Astrocyte (in vitro differentiated cells and primary cell): ENCODE data around the gene IFI44L. TPM values are rescaled to one million over a fixed set of nuclear protein-coding genes. Genes with fewer than 3 reads are reported as not detected.

ENCODE experiments used
- DNase-seq: peaks from one replicate; pipeline ENCODE4 v3.0.0-alpha.2; 2010; ENCODE audit warnings: low read depth
- FAIRE-seq: peaks from 2 replicates; lab custom pipeline; 2011; peaks lifted over from hg19 to GRCh38; lab: Jason Lieb, UNC
- H2AFZ ChIP-seq: 2 replicates; pipeline ENCODE4 v1.6.0; 2012; ENCODE audit warnings: low read depth, low read length, inconsistent platforms
- H3K27ac ChIP-seq: 2 replicates; pipeline ENCODE4 v1.5.1; 2011; ENCODE audit warnings: low read depth, low read length, inconsistent platforms
- H3K27me3 ChIP-seq: 2 replicates; pipeline ENCODE4 v1.6.0; 2011; ENCODE audit warnings: low read length, inconsistent platforms; ENCODE audit not compliant: insufficient read depth
- H3K36me3 ChIP-seq: 2 replicates; pipeline ENCODE4 v1.5.1; 2011; ENCODE audit warnings: low read length, inconsistent platforms; ENCODE audit not compliant: insufficient read depth
- H3K4me1 ChIP-seq: 2 replicates; pipeline ENCODE4 v1.5.1; 2011; ENCODE audit warnings: low read length, inconsistent platforms; ENCODE audit not compliant: insufficient read depth
- H3K4me2 ChIP-seq: 2 replicates; pipeline ENCODE4 v1.6.0; 2012; ENCODE audit warnings: low read length, inconsistent platforms
- H3K4me3 ChIP-seq: 2 replicates; pipeline ENCODE4 v1.5.1; 2011; ENCODE audit warnings: low read depth, mild to moderate bottlenecking, low read length, inconsistent platforms; ENCODE audit not compliant: insufficient read depth
- H3K79me2 ChIP-seq: 2 replicates; pipeline ENCODE4 v1.6.0; 2012; ENCODE audit warnings: mild to moderate bottlenecking, low read length, inconsistent platforms; ENCODE audit not compliant: insufficient read depth
- H3K9ac ChIP-seq: 2 replicates; pipeline ENCODE4 v1.6.0; 2012; ENCODE audit warnings: mild to moderate bottlenecking, low read length, inconsistent platforms
- H3K9me3 ChIP-seq: 2 replicates; pipeline ENCODE4 v1.5.1; 2012; ENCODE audit warnings: low read depth, mild to moderate bottlenecking, low read length, inconsistent platforms; ENCODE audit not compliant: insufficient read depth
- H4K20me1 ChIP-seq: 2 replicates; pipeline ENCODE4 v1.6.0; 2012; ENCODE audit warnings: low read length, inconsistent platforms; ENCODE audit not compliant: insufficient read depth
- H3K27ac Mint-ChIP-seq: one replicate; pipeline ENCODE4 v1.8.0; 2021; ENCODE audit warnings: mild to moderate bottlenecking, mixed read lengths; ENCODE audit not compliant: unreplicated experiment
- H3K27me3 Mint-ChIP-seq: one replicate; pipeline ENCODE4 v1.8.0; 2021; ENCODE audit warnings: low read depth, mixed read lengths; ENCODE audit not compliant: unreplicated experiment
- H3K36me3 Mint-ChIP-seq: one replicate; pipeline ENCODE4 v1.8.0; 2021; ENCODE audit warnings: low read depth, mixed read lengths; ENCODE audit not compliant: unreplicated experiment
- H3K4me1 Mint-ChIP-seq: one replicate; pipeline ENCODE4 v1.8.0; 2021; ENCODE audit warnings: low read depth, mixed read lengths; ENCODE audit not compliant: unreplicated experiment
- H3K4me3 Mint-ChIP-seq: one replicate; pipeline ENCODE4 v1.8.0; 2021; ENCODE audit warnings: mild to moderate bottlenecking, moderate library complexity, mixed read lengths; ENCODE audit not compliant: unreplicated experiment
- H3K9me3 Mint-ChIP-seq: one replicate; pipeline ENCODE4 v1.8.0; 2021; ENCODE audit warnings: mild to moderate bottlenecking, mixed read lengths; ENCODE audit not compliant: unreplicated experiment
- EZH2 ChIP-seq: IDR thresholded peaks from 2 replicates; pipeline ENCODE4 v1.6.1; 2012; ENCODE audit warnings: mild to moderate bottlenecking, low read length, inconsistent platforms; ENCODE audit not compliant: insufficient read depth
- total RNA-seq: library from RNA; stranded (reverse); gene quantifications from 2 replicates; pipeline ENCODE4 v1.2.1, GENCODE V29; 2021
- TF ChIP-seq, protein P1 (sequence below): IDR thresholded peaks from 2 replicates; pipeline ENCODE4 v1.5.1; 2011; ENCODE audit warnings: low read depth, mild to moderate bottlenecking, inconsistent platforms, low read length, moderate library complexity; ENCODE audit not compliant: insufficient read depth

The IFI44L gene
- total RNA-seq, 1 donor from 2014 or later, result 184 TPM

DNA sequence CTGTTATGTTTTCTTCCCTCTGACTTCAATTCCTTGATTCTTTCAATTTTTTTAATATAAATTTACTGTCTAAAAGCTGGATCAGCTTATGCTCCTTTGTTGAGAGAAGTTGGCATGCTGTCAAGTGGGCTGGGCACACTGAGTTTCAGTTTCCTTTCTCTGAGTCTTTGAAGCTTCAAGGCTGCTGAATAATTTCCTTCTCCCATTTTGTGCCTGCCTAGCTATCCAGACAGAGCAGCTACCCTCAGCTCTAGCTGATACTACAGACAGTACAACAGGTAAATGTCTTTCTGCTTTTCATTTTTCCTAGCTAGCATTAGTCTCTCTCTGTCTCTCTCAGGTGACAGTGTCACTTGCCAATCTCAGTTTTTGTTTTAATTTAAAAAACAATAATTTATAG lies 29.4 kb downstream of the IFI44L start, which contains the start of gene IFI44:
IFI44 (plus strand) TSS at position 204 of the 400 bp plus-strand sequence. CDS start 365 bp downstream, outside the sequence.
- H3K27me3 ChIP-seq, result no peaks in the 10 kb centered on the region
- H4K20me1 ChIP-seq, result no peaks in the 10 kb centered on the region
- Mint-ChIP-seq H3K27me3 (no peaks in the 10 kb centered on the region), H3K27ac (peak within 1 kb of the TSS; percentile 91), H3K4me3 (peak within 1 kb of the TSS; percentile 88), H3K4me1 (peaks cover 11% of the 10 kb centered on the region), H3K36me3 (peaks cover 32% of the 10 kb centered on the region), H3K9me3 (peaks cover 3% of the 10 kb centered on the region)
- peak; percentile 69 for DNase-seq
- H3K27ac ChIP-seq, result no peak within 1 kb of the TSS
- H3K36me3 ChIP-seq, result no peaks in the 10 kb centered on the region
- TF ChIP-seq EZH2, result no peak
- TF ChIP-seq, protein P1, sequence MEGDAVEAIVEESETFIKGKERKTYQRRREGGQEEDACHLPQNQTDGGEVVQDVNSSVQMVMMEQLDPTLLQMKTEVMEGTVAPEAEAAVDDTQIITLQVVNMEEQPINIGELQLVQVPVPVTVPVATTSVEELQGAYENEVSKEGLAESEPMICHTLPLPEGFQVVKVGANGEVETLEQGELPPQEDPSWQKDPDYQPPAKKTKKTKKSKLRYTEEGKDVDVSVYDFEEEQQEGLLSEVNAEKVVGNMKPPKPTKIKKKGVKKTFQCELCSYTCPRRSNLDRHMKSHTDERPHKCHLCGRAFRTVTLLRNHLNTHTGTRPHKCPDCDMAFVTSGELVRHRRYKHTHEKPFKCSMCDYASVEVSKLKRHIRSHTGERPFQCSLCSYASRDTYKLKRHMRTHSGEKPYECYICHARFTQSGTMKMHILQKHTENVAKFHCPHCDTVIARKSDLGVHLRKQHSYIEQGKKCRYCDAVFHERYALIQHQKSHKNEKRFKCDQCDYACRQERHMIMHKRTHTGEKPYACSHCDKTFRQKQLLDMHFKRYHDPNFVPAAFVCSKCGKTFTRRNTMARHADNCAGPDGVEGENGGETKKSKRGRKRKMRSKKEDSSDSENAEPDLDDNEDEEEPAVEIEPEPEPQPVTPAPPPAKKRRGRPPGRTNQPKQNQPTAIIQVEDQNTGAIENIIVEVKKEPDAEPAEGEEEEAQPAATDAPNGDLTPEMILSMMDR, result no peak
- peak within 1 kb of the TSS; percentile 71 for H3K4me2 ChIP-seq
- peak within 1 kb of the TSS; percentile 68 for H2AFZ ChIP-seq
- peak within 1 kb of the TSS; percentile 57 for H3K9ac ChIP-seq
- FAIRE-seq, result peak; percentile 71
- H3K79me2 ChIP-seq, result no peaks in the 10 kb centered on the region
- H3K9me3 ChIP-seq, result peaks cover 2% of the 10 kb centered on the region
- H3K4me1 ChIP-seq, result no peaks in the 10 kb centered on the region
- H3K4me3 ChIP-seq, result peak within 1 kb of the TSS; percentile 46

DNA sequence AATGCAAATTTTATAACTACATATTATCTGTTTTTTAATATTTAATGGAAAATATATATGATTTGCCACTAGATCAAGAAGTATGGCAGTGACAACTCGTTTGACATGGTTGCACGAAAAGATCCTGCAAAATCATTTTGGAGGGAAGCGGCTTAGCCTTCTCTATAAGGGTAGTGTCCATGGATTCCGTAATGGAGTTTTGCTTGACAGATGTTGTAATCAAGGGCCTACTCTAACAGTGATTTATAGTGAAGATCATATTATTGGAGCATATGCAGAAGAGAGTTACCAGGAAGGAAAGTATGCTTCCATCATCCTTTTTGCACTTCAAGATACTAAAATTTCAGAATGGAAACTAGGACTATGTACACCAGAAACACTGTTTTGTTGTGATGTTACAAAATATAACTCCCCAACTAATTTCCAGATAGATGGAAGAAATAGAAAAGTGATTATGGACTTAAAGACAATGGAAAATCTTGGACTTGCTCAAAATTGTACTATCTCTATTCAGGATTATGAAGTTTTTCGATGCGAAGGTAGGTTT lies 29.9 kb downstream of the IFI44L start:
- Histone ChIP-seq H3K4me1 (no peaks in the 10 kb centered on the region), H3K27ac (no peak overlapping the region), H2AFZ (peak overlapping the region; percentile 52), H3K4me3 (peak overlapping the region; percentile 46), H3K9me3 (peaks cover 2% of the 10 kb centered on the region), H3K27me3 (no peaks in the 10 kb centered on the region), H4K20me1 (no peaks in the 10 kb centered on the region), H3K4me2 (peak overlapping the region; percentile 71), H3K9ac (peak overlapping the region; percentile 24), H3K36me3 (no peaks in the 10 kb centered on the region), H3K79me2 (no peaks in the 10 kb centered on the region)
- FAIRE-seq, result peak; percentile 9
- H3K27me3 Mint-ChIP-seq, result no peaks in the 10 kb centered on the region
- peak overlapping the region; percentile 16 for H3K27ac Mint-ChIP-seq
- peaks cover 32% of the 10 kb centered on the region for H3K36me3 Mint-ChIP-seq
- peaks cover 3% of the 10 kb centered on the region for H3K9me3 Mint-ChIP-seq
- TF ChIP-seq, protein P1, result no peak
- no peak for TF ChIP-seq EZH2
- peaks cover 11% of the 10 kb centered on the region for H3K4me1 Mint-ChIP-seq
- H3K4me3 Mint-ChIP-seq, result peak overlapping the region; percentile 88
- peak; percentile 12 for DNase-seq

DNA sequence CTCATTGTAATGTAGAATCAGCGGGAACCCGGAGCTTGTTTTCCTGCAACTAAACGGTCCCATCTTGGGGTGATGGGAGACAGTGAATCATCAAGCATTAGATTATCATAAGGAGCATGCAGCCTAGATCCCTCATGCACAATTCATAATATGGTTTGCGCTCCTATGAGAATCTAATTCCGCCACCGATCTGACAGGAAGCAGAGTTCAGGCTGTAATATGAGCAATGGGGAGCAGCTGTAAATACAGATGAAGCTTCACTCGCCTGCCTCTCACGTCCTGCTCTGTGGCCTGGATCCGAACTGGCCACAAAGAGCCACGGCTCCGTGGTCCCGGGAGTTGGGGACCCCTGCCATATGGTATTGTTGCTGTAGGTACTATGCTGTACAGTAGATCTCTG lies 31.0 kb downstream of the IFI44L start:
- no peaks in the 10 kb centered on the region for H3K4me1 ChIP-seq
- DNase-seq (peak; percentile 18), FAIRE-seq (peak; percentile 26)
- peaks cover 13% of the 10 kb centered on the region for H3K4me1 Mint-ChIP-seq
- no peaks in the 10 kb centered on the region for H3K27me3 ChIP-seq
- H3K79me2 ChIP-seq, result no peaks in the 10 kb centered on the region
- H3K4me2 ChIP-seq, result peak overlapping the region; percentile 71
- peak overlapping the region; percentile 67 for H3K27ac Mint-ChIP-seq
- no peaks in the 10 kb centered on the region for H3K27me3 Mint-ChIP-seq
- peak overlapping the region; percentile 46 for H3K4me3 ChIP-seq
- H3K36me3 Mint-ChIP-seq, result peaks cover 33% of the 10 kb centered on the region
- peak overlapping the region; percentile 16 for H3K27ac ChIP-seq
- H3K4me3 Mint-ChIP-seq, result peak overlapping the region; percentile 88
- peak overlapping the region; percentile 45 for H3K9ac ChIP-seq
- peak overlapping the region; percentile 52 for H2AFZ ChIP-seq
- H4K20me1 ChIP-seq, result no peaks in the 10 kb centered on the region
- no peaks in the 10 kb centered on the region for H3K36me3 ChIP-seq
- TF ChIP-seq, protein P1, result no peak
- no peak for TF ChIP-seq EZH2
- peaks cover 3% of the 10 kb centered on the region for H3K9me3 Mint-ChIP-seq
- H3K9me3 ChIP-seq, result peaks cover 2% of the 10 kb centered on the region
